Measurements from ENCODE around the gene FANCC.

Gene FANCC

GRCh38 chr9:95095641-95096355, 221.7 kb downstream of the FANCC start:
- DNase-seq, result no peak

DNA sequence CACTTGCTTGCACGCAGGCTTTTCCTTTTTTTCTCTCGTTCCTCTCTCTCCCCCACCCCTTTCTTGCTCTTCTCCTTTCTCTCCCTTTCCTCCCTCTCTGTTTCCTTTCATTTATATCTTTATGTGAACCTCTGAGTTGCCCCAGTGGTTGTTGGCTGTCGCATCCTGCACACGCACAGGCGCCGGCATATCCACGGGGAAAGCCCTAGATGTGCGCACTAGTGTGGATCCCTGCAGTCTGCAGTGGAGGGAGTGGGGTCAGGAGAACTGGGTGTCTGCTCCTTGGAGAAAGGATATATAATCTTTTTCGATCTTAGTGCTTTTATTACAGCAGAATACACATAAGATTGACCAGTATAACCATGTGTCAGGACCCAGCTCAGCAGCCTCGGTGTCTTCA, 223.5 kb downstream of the FANCC start:
- no peak for DNase-seq

GRCh38 chr9:95093586-95093985, 223.9 kb downstream of the FANCC start:
- no peak for DNase-seq

- DNase-seq, result no peak
Observed at GRCh38 chr9:95092262-95093072, 225.0 kb downstream of the FANCC start.

- DNase-seq, result no peak
Observed at GRCh38 chr9:95091601-95092261, 225.8 kb downstream of the FANCC start.

GRCh38 chr9:95090871-95091577, 226.5 kb downstream of the FANCC start:
- no peak for DNase-seq

DNA sequence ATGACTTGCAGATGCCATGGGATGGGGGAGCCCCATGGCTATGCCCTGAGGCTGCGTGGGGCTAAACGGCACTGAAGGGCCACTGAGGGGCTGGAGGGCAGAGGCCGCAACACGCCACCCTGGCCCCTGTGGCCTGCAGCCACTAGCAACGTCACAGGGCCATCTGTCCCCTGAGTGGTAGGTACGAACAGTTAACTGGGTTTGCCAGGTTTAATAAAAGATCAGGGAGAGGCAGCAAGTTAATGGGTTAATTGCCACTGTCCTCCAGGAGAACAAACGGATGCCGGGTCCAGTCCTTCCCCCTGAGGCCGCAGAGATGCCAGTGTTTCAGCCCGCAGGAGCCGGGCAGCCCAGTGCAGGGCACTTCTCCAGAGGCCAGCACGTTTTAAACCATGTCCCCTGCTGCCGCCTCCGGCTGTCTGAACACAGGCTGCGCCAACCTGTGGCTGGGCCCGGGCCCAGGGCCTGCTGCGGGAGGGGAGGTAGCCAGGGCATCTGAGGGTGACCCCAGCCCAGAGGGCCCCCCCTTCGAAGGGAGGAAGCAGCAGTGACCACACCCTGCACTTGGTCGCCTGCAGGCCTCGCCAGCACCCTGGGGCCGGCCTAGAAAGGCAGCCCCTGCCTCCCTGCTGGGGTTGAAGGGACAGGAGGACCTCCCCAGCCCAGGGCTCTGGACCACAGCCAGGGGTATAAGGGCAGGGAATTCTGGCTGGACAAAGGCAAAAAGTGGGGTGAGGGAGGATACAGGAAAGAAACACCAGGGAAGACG, 227.3 kb downstream of the FANCC start:
- no peak for DNase-seq

DNA sequence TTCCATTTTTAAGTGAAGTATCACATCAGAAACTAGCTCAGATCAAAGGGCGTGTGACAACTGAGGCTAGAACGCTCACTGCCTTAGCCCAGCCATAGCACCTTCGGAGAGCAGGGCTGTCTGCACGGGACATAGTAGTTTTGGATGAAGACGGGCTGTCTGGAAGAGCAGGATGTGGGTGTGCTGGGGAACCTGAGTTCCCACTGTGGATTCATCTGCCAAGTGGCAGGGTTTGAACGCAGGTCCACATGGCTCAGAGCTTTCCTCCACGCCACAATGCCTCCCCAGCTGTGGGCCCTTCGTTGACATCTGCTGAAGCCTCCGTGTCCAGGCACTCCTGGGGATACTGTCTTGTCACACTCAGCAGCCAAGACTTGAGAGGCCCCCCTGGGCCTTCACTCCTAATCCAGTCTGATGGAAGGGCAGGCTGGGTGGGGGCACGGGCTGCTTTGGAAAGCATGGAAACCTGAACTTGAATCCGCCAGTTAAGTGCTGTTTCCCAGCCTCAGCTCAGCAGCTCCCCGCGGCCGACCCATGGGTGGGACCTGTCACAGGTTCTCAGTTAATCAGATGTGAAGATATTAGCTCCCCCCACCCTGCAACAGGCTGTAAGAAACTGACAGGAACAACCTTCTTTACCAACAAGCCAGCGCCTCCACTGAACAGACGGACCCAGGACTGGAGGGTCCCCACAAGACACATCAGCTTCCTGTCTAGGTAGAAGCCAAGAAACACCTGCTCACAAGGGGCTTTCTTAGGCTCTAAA, 228.1 kb downstream of the FANCC start:
- no peak for DNase-seq

- DNase-seq, result no peak
Observed at GRCh38 chr9:95088421-95089161, 228.9 kb downstream of the FANCC start.

- no peak for DNase-seq
Observed at GRCh38 chr9:95087659-95088242, 229.8 kb downstream of the FANCC start.

DNA sequence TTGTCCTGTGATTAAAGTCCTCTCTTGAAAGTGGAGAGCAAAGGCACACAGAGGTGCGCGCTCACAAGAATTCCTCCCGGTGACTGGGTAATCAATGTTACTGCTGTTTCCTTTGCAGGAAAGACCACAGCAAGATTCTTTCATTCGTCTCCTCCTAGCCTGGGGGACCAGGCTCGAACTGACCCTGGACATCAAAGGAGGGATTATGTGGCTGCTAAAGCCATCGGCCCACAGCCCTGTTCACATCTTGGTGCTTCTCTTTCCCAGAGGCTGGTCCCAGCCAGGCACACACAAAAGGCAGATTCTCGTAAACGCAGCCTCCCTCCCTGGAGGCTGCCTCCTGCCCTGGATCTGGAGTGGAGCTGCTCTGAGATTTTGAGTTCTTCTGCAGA, 230.9 kb downstream of the FANCC start:
- no peak for DNase-seq

DNA sequence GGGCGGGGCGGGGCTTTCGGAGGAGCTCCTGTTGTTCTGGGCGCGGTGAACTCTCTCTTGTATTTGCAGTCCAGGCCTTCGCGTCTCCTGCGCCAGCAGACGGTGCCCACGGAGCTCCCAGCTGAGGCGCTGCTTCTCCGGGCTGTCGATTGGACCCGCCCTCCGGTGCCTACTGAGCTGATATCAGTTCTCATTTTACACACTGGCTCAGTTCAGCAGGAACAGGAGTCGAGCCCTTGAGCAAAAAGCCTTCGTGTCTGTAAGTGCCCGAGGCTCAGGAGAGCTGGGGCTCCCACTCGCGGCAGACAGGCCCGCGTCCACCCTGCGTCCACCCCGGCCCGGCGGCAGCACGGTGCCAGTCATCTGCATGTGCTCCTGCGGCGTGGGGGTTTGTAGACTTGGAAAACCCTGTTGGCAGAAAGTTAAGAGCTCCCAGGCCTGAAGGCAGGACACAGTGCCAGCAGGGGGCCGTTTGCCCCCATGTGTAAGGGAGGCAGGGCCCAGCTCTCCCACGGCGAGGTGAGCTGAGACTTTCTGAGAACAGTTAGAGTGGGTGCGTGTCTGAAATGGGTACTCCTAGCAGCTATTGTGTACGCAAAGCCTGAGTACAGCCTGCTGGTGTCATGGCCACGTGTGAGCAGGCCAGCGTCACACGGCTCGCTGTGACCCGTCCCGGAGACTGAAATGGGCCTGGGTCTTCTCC, 231.5 kb downstream of the FANCC start:
- DNase-seq, result no peak

DNA sequence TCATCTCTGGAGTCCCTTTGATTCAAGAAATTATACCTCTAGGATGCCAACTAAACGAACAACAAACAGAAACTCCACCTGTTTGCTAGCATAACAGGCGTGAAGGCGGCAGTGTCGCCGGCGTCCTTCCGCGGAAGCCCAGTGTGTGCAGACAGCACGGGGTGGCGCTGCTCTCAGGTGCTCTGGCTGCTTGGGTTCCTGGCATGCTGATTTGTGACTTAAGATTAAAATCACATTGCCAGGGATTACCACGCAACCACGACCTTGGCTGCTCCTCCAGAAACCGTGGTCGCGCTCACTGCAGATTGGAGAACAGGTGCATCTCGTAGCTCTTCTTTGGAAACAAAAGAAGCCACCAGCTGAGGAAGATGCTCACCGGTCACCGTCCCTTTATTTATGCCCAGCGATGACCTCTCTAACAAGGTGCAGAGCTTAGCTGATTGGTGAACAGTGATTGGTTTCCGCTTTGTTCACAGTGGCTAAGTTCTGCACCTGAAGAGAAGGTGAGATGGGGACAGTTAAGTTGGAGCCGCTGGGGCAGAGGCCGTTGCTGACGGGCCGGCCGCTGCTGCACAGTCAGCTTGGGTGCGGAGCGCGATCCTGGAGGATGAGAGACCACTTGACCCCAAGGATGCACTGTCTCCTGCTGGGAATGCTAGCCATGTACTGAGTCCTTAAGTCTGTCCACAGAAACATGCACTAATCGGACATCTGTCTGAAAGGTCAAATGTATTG, 232.3 kb downstream of the FANCC start:
- no peak for DNase-seq

- no peak for DNase-seq
Observed at GRCh38 chr9:95084254-95084934, 233.1 kb downstream of the FANCC start.

GRCh38 chr9:95083086-95083768, 234.3 kb downstream of the FANCC start:
- DNase-seq, result no peak

DNA sequence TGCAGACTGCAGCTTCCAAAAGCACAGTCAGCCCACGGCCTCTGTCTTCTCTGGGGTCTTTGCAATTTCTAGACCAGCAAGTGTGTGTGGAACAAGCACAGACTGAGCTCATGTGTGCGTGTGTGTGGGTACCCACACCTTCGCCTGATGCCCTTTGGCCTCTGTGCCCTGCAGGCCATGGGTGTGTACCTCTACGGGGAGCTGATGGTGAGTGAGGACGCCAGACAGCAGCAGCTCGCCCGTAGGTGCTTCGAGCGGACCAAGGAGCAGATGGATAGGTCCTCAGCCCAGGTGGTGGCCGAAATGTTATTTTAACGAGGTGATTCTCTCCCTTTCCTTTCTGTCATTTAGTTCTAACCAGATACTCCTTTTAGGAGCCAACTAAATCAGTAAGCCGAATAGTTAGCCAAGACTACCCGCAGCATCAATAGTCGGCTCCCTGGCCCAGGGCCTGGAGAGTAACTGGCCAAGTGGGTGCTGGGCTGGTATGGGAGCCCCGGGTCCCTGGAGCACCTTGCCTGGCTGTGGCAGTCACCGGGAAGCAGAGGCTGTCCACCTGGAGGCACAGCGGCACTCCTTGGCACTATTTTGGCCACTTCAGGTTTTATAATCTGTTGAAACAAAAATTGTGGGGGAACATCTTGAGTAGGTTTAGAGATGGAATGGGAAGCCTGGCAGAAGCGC, 235.0 kb downstream of the FANCC start:
- no peak for DNase-seq

- no peak for DNase-seq
Observed at GRCh38 chr9:95081998-95082397, 235.5 kb downstream of the FANCC start.

Data from stimulated activated CD4-positive, alpha-beta T cell treated with anti-CD3 and anti-CD28 coated beads, Interleukin-2, amount 100 ng/mL, for 48 hours (primary cell).